Body of pancreas (tissue), 4 donors: ENCODE results near the gene TMEM123.

ENCODE experiments used
- CTCF ChIP-seq, 7 experiments: fragments of 450-650 bp in 4 of 7; fragments of 200-600 bp in 3 of 7; sonication (generic) in 3 of 7; IDR thresholded peaks; one replicate each; pipeline ENCODE4 v1.5.1; 2016 to 2019; ENCODE audit warnings: antibody characterized with exemption in 7 of 7
- POLR2A ChIP-seq, 3 donors: fragments of 450-650 bp; IDR thresholded peaks; one replicate each; pipeline ENCODE4 v1.6.1; 2016; ENCODE audit warnings: antibody characterized with exemption in 3 of 3, mild to moderate bottlenecking in 2 of 3

- TF ChIP-seq CTCF (IDR thresholded peaks at IDR 0.05): no peak
- TF ChIP-seq POLR2A (IDR thresholded peaks at IDR 0.05): no peak
These were observed 47.1 kb downstream of the TMEM123 start for GRCh38 chr11:102405501-102405900.
